ENCODE results near the gene JUP. TPM values are rescaled to one million over a fixed set of nuclear protein-coding genes. Genes with fewer than 3 reads are reported as not detected.

The JUP gene
- total RNA-seq, 1 experiment from 2014 or later, result 352 TPM

DNA sequence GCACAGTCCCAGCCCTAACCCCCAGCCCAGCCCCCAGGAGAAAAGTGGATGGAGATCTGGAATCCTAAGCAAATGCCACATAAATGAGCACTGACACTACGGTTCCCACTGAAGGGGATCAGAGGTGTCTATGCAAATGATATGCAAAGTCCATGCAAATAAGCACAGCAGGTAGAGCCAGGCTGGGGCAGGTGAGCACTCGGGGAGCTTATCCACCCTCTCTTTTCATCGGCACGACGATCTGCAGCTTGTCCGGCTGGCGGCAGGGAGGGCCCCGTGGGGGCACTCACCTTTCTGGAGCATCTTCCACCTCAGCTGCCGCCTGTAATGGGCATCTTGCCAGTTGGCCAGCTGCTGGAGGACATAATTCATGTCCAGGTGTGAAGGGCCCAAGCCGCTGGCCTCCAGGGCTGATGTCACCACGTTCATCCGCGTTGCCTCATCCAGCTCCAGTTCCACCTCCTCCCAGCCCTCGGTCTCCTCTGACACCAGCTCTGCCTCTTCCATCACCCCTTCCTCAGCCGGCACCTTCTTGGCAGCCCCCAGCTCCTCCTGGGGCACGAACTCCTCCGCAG, 61.9 kb downstream of the JUP start:
- ChIA-PET CTCF (interaction anchor here (1.1 kb wide), 1 partner anchor 29 kb away, joined by 3 read pairs; no protein-coding TSS in a partner anchor), POLR2A (no interaction called here)
- Histone ChIP-seq H3K4me1 (ENCODE audit: control insufficient read depth, insufficient read depth, low read length) (no peaks in the 10 kb centered on the region), H3K27me3 (ENCODE audit: control insufficient read depth, insufficient read depth, low read length) (no peaks in the 10 kb centered on the region), H3K9me3 (ENCODE audit: control insufficient read depth, insufficient read depth, low read depth, low read length) (no peaks in the 10 kb centered on the region), H3K27ac (ENCODE audit: low read length) (no peak overlapping the region), H3K4me3 (ENCODE audit: low read depth in 2 of 2, low read length in 2 of 2) (no peak overlapping the region), H3K36me3 (ENCODE audit: control insufficient read depth, insufficient read depth, low read length) (no peaks in the 10 kb centered on the region)
- in situ Hi-C loops (cut with HindIII; ENCODE audit: low pct_unique_long_range_greater_than_20kb, low sequenced_read_pairs) (no loop called here), intact Hi-C loops (cut with micrococcal nuclease; ENCODE audit: unreplicated experiment) (no loop called here)
- BruUV-seq (replicated peaks), result TSS peak; percentile 76
- TF ChIP-seq POLR2AphosphoS5 (IDR thresholded peaks at IDR 0.05; ENCODE audit: low read depth, low read length), result no peak
- TF ChIP-seq SIN3A (IDR thresholded peaks at IDR 0.05; ENCODE audit: borderline replicate concordance, insufficient read depth, low read depth, low read length), result no peak
- TF ChIP-seq, protein P1, sequence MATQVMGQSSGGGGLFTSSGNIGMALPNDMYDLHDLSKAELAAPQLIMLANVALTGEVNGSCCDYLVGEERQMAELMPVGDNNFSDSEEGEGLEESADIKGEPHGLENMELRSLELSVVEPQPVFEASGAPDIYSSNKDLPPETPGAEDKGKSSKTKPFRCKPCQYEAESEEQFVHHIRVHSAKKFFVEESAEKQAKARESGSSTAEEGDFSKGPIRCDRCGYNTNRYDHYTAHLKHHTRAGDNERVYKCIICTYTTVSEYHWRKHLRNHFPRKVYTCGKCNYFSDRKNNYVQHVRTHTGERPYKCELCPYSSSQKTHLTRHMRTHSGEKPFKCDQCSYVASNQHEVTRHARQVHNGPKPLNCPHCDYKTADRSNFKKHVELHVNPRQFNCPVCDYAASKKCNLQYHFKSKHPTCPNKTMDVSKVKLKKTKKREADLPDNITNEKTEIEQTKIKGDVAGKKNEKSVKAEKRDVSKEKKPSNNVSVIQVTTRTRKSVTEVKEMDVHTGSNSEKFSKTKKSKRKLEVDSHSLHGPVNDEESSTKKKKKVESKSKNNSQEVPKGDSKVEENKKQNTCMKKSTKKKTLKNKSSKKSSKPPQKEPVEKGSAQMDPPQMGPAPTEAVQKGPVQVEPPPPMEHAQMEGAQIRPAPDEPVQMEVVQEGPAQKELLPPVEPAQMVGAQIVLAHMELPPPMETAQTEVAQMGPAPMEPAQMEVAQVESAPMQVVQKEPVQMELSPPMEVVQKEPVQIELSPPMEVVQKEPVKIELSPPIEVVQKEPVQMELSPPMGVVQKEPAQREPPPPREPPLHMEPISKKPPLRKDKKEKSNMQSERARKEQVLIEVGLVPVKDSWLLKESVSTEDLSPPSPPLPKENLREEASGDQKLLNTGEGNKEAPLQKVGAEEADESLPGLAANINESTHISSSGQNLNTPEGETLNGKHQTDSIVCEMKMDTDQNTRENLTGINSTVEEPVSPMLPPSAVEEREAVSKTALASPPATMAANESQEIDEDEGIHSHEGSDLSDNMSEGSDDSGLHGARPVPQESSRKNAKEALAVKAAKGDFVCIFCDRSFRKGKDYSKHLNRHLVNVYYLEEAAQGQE (IDR thresholded peaks at IDR 0.05; ENCODE audit: insufficient read depth in 1 of 2, low read depth in 2 of 2, low read length in 1 of 2), result no peak
- no peak for TF ChIP-seq TCF7L2 (IDR thresholded peaks at IDR 0.05; ENCODE audit: low read depth, low read length)
- TF ChIP-seq, protein P2, sequence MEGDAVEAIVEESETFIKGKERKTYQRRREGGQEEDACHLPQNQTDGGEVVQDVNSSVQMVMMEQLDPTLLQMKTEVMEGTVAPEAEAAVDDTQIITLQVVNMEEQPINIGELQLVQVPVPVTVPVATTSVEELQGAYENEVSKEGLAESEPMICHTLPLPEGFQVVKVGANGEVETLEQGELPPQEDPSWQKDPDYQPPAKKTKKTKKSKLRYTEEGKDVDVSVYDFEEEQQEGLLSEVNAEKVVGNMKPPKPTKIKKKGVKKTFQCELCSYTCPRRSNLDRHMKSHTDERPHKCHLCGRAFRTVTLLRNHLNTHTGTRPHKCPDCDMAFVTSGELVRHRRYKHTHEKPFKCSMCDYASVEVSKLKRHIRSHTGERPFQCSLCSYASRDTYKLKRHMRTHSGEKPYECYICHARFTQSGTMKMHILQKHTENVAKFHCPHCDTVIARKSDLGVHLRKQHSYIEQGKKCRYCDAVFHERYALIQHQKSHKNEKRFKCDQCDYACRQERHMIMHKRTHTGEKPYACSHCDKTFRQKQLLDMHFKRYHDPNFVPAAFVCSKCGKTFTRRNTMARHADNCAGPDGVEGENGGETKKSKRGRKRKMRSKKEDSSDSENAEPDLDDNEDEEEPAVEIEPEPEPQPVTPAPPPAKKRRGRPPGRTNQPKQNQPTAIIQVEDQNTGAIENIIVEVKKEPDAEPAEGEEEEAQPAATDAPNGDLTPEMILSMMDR (IDR thresholded peaks at IDR 0.05), result no peak
- ATAC-seq (no peak), DNase-seq (ENCODE audit: low read depth, low spot score) (no peak)

DNA sequence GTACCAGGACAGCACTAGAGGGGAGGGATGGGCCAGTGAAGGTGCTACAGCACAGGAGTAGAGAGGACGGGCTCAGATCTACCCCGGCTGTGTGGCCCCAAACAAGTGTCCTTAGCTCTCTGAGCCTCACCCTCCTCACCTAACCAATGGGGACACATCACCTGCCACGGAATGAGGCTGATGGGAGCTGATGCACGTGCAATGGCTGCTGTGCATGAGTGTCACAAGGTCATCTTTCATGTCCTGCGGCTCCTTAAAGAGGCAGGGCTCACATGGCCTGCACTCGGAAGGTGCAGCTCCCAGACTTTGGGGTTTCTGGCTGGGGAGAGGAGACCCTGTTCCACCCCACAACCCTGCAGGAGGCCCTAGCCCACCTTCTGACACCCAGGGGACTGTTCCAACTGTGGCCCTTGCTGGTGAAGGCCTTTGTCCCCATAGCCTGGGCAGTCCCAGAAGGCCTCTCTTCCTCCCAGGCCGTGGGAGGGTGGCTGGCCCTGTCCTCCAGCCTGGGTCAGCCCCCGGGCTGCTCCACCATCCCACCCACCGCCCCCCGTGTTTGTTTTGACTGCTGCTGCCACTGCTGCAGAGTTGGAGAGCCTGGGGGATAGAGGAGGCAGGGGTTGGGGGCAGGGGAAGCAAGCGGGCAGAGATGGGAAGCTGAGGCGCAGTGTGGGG, 62.6 kb downstream of the JUP start:
- intact Hi-C loops (cut with micrococcal nuclease; ENCODE audit: unreplicated experiment) (no loop called here), in situ Hi-C loops (cut with HindIII; ENCODE audit: low pct_unique_long_range_greater_than_20kb, low sequenced_read_pairs) (no loop called here)
- ChIA-PET POLR2A (no interaction called here), CTCF (interaction anchor here (1.1 kb wide), 1 partner anchor 28 kb away, joined by 3 read pairs; no protein-coding TSS in a partner anchor)
- Histone ChIP-seq H3K36me3 (ENCODE audit: control insufficient read depth, insufficient read depth, low read length) (no peaks in the 10 kb centered on the region), H3K4me3 (ENCODE audit: low read depth in 2 of 2, low read length in 2 of 2) (no peak overlapping the region), H3K4me1 (ENCODE audit: control insufficient read depth, insufficient read depth, low read length) (no peaks in the 10 kb centered on the region), H3K27ac (ENCODE audit: low read length) (no peak overlapping the region), H3K9me3 (ENCODE audit: control insufficient read depth, insufficient read depth, low read depth, low read length) (no peaks in the 10 kb centered on the region), H3K27me3 (ENCODE audit: control insufficient read depth, insufficient read depth, low read length) (no peaks in the 10 kb centered on the region)
- no peak for DNase-seq (ENCODE audit: low read depth, low spot score)
- 0 out of 2 replicates have a peak, but pooled peaks have one; percentile 4 for ATAC-seq
- TF ChIP-seq, protein P2 (IDR thresholded peaks at IDR 0.05), result no peak
- TF ChIP-seq POLR2AphosphoS5 (IDR thresholded peaks at IDR 0.05; ENCODE audit: low read depth, low read length) (no peak), SIN3A (IDR thresholded peaks at IDR 0.05; ENCODE audit: borderline replicate concordance, insufficient read depth, low read depth, low read length) (no peak), TCF7L2 (IDR thresholded peaks at IDR 0.05; ENCODE audit: low read depth, low read length) (no peak)
- TF ChIP-seq, protein P1 (IDR thresholded peaks at IDR 0.05; ENCODE audit: insufficient read depth in 1 of 2, low read depth in 2 of 2, low read length in 1 of 2), result no peak
- no TSS peak for BruUV-seq (replicated peaks)
